ENCODE results near the gene CMBL.

DNA sequence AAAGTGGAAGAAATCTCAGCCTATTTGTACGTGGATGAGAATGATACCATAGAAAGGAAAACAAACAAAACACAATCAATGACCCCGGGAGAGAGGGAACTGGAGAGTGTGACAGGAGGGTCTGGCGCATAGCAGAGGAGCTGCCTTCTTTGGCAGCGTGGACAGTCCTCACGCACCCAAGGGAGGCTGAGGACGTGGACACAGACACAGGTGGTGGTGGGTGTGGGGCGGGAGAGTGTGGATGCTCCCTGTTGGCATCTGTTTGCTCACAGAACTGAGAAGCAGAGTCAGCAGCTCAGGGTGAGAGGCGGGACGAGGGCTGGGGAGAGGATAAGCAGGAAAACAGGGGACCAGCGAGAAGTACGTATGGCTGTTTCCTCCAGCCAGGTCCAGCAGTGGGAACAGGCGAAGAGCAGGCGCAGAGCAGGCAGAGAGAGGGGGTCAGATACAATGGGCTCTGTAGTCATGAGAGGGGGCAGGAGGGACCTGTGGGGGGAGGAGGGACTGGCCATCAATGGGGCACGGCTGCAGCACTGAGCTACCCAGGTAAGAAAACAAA lies 10.0 kb downstream of the CMBL start:
- TF ChIP-seq POLR2A (IDR thresholded peaks at IDR 0.05) (no peak), POLR2AphosphoS5 (IDR thresholded peaks at IDR 0.05) (no peak), EP300 (IDR thresholded peaks at IDR 0.05) (no peak)
- TF ChIP-seq, protein P1, sequence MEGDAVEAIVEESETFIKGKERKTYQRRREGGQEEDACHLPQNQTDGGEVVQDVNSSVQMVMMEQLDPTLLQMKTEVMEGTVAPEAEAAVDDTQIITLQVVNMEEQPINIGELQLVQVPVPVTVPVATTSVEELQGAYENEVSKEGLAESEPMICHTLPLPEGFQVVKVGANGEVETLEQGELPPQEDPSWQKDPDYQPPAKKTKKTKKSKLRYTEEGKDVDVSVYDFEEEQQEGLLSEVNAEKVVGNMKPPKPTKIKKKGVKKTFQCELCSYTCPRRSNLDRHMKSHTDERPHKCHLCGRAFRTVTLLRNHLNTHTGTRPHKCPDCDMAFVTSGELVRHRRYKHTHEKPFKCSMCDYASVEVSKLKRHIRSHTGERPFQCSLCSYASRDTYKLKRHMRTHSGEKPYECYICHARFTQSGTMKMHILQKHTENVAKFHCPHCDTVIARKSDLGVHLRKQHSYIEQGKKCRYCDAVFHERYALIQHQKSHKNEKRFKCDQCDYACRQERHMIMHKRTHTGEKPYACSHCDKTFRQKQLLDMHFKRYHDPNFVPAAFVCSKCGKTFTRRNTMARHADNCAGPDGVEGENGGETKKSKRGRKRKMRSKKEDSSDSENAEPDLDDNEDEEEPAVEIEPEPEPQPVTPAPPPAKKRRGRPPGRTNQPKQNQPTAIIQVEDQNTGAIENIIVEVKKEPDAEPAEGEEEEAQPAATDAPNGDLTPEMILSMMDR (IDR thresholded peaks at IDR 0.05), result no peak
